HEK293T (cell line): ENCODE measurements around the gene BRIP1.

Experiments
- CTCF ChIA-PET: fragments of 350-600 bp; formaldehyde crosslinking; extraction: SDS; loops from one replicate; lab custom pipeline; 2021; ENCODE audit warnings: antibody characterized with exemption, inconsistent platforms; lab: Yijun Ruan, JAX
- POLR2A ChIA-PET: fragments of 350-600 bp; formaldehyde crosslinking; extraction: SDS; loops from one replicate; lab custom pipeline; 2020; ENCODE audit warnings: antibody characterized with exemption, inconsistent platforms; lab: Yijun Ruan, JAX
- DNase-seq: peaks from one replicate; pipeline ENCODE4 v3.0.0; 2012; ENCODE audit warnings: mixed read lengths; ENCODE audit errors: extremely low spot score
- ARNT ChIP-seq: fragments of 450-650 bp; IDR thresholded peaks from 2 replicates; pipeline ENCODE4 v1.6.1; 2017; ENCODE audit warnings: mild to moderate bottlenecking
- BHLHE40 ChIP-seq: fragments of 450-650 bp; IDR thresholded peaks from 2 replicates; pipeline ENCODE4 v1.6.1; 2016; ENCODE audit warnings: mild to moderate bottlenecking, moderate library complexity, borderline replicate concordance
- CTBP1 ChIP-seq: fragments of 450-650 bp; IDR thresholded peaks from 2 replicates; pipeline ENCODE4 v1.6.1; 2016; ENCODE audit warnings: borderline replicate concordance
- ELF4 ChIP-seq: fragments of 450-650 bp; IDR thresholded peaks from 2 replicates; pipeline ENCODE4 v1.6.1; 2017; ENCODE audit warnings: antibody characterized with exemption
- FOXA1 ChIP-seq: fragments of 450-650 bp; IDR thresholded peaks from 2 replicates; pipeline ENCODE4 v1.6.1; 2016; ENCODE audit warnings: mild to moderate bottlenecking
- FOXK2 ChIP-seq: fragments of 450-650 bp; IDR thresholded peaks from 2 replicates; pipeline ENCODE4 v1.6.1; 2016; ENCODE audit warnings: mild to moderate bottlenecking
- FOXM1 ChIP-seq: fragments of 450-650 bp; IDR thresholded peaks from 2 replicates; pipeline ENCODE4 v1.6.1; 2017; ENCODE audit warnings: mild to moderate bottlenecking, borderline replicate concordance
- HDGF ChIP-seq: fragments of 450-650 bp; IDR thresholded peaks from 2 replicates; pipeline ENCODE4 v1.6.1; 2017; ENCODE audit warnings: antibody characterized with exemption, borderline replicate concordance
- L3MBTL2 ChIP-seq: fragments of 450-650 bp; conservative IDR thresholded peaks from 2 replicates; pipeline ENCODE4 v1.6.1; 2016; ENCODE audit warnings: mild to moderate bottlenecking
- LEF1 ChIP-seq: fragments of 450-650 bp; IDR thresholded peaks from 2 replicates; pipeline ENCODE4 v1.6.1; 2017; ENCODE audit warnings: mild to moderate bottlenecking, borderline replicate concordance
- NFRKB ChIP-seq: fragments of 450-650 bp; IDR thresholded peaks from 2 replicates; pipeline ENCODE4 v1.6.1; 2016; ENCODE audit warnings: mild to moderate bottlenecking, moderate library complexity
- SP1 ChIP-seq: fragments of 450-650 bp; IDR thresholded peaks from 2 replicates; pipeline ENCODE4 v1.6.1; 2017
- SUZ12 ChIP-seq: fragments of 450-650 bp; IDR thresholded peaks from 2 replicates; pipeline ENCODE4 v1.6.1; 2016; ENCODE audit warnings: mild to moderate bottlenecking
- TARDBP ChIP-seq: fragments of 450-650 bp; IDR thresholded peaks from 2 replicates; pipeline ENCODE4 v1.6.1; 2016
- ZNF384 ChIP-seq: fragments of 450-650 bp; IDR thresholded peaks from 2 replicates; pipeline ENCODE4 v1.6.1; 2016
- TF ChIP-seq, protein P1 (sequence below): fragments of 450-650 bp; IDR thresholded peaks from 2 replicates; pipeline ENCODE4 v1.6.1; 2016

Gene BRIP1

DNA sequence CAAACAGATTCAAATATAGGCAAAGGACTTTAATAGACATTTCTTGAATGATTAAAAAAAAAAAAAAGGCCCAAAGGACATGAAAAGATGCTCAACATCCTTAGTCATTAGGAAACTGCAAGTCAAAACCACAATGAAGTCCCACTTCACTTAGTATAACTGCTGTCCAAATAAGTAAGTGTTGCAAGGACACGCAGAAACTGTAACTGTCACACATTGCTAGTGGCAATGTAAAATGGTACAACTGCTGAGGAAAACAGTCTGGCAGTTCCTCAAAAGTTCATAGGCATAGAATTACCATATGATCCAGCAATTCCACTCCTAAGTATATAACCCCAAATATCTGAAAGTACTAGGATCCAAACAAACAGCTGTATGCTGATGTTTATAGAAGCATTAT, 112.7 kb downstream of the BRIP1 start:
- TF ChIP-seq SUZ12 (no peak), ARNT (no peak), NFRKB (no peak), ELF4 (no peak), ZNF384 (no peak), FOXA1 (no peak), SP1 (no peak), FOXM1 (no peak), CTBP1 (no peak)
- ChIA-PET CTCF (no interaction called here), POLR2A (no interaction called here)
- no peak for DNase-seq

DNA sequence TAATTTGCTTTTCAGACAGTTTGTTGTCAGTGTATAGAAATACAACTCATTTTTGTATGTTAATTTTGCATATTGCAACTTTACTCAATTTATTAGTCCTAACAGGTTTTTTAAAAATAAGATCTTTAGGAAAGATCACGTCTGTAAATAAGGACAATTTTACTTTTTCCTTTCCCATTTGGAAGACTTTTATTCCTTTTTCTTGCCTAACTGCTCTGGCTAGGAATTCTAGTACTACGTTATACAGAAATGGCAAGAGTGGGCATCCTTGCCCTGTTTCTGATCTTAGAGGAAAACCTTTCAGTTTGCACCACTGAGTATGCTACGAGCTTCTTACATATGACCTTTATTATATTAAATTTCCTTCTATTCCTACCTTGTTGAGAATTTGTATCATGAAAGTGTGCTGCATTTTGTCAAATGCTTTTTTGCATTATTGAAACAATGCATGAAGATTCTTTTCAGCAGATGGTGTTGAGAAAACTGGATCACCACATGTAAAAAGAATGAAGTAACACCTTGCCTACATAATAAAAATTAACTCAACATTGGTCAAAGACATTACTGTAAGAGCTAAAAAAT, 113.4 kb downstream of the BRIP1 start:
- no peak for TF ChIP-seq FOXK2
- DNase-seq, result no peak
- CTCF ChIA-PET, result interaction anchor here (0.6 kb wide), 1 partner anchor 372 kb away, joined by 7 read pairs; no protein-coding TSS in a partner anchor
- POLR2A ChIA-PET, result no interaction called here

DNA sequence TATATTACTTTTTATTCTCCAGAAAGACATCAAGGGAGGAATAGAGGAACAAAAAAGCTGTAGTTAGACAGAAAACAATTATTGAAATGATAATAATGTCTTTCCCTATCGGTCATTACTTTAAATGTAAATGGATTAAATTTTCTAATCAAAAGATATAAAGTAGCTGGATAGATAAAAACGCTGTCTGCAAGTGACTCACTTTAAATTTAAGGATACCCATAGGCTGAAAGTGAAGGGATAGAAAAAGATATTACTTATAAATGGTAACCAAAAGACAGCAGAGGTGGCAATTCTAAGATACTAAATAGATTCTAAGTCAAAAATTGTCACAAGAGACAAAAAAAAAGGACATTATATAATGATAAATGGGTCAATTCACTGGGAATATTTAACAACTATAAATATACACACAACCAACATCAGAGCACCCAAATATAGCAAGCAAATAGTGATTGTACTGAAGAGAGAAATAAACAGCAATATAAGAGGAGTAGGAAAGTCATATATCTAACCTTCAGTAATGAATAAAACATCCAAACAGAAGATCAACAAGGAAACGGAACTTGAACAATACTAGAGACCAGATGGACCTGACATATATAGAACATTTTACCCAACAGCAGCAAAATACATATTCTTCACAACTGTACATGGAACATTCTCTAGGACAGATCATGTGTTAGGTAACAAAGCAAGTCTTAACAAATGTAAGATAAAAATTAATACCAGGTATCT, 116.9 kb downstream of the BRIP1 start:
- CTCF ChIA-PET, result no interaction called here
- no peak for DNase-seq

DNA sequence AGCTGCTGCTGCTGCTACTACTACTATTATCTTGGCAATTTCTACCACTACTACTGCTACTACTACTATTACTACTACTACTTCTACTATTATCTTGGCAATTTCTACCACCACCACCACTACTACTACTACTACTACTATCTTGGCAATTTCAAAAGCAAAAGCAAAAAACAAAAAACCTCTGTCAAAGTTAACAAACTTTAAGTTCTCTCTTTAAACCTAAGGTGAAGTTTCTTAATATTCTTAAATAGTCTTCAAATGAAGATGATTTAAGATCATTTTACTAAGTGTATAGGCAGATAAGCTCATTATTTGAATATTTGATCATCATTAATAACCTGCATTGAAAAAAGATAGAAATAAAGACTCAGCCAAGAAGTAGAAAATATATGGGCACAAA, 118.5 kb downstream of the BRIP1 start:
- TF ChIP-seq HDGF, result no peak
- no peak for TF ChIP-seq TARDBP
- TF ChIP-seq CTBP1, result no peak
- TF ChIP-seq BHLHE40, result no peak
- no peak for TF ChIP-seq FOXK2
- TF ChIP-seq ELF4, result no peak
- no peak for TF ChIP-seq LEF1
- no peak for TF ChIP-seq FOXM1
- no peak for TF ChIP-seq SP1
- TF ChIP-seq NFRKB, result no peak
- TF ChIP-seq SUZ12, result no peak
- no peak for TF ChIP-seq ZNF384
- no peak for TF ChIP-seq L3MBTL2
- TF ChIP-seq FOXA1, result no peak
- TF ChIP-seq, protein P1, sequence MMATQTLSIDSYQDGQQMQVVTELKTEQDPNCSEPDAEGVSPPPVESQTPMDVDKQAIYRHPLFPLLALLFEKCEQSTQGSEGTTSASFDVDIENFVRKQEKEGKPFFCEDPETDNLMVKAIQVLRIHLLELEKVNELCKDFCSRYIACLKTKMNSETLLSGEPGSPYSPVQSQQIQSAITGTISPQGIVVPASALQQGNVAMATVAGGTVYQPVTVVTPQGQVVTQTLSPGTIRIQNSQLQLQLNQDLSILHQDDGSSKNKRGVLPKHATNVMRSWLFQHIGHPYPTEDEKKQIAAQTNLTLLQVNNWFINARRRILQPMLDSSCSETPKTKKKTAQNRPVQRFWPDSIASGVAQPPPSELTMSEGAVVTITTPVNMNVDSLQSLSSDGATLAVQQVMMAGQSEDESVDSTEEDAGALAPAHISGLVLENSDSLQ, result no peak
- TF ChIP-seq ARNT, result no peak
- no peak for DNase-seq
- POLR2A ChIA-PET, result no interaction called here
- CTCF ChIA-PET, result no interaction called here

More for the DNA sequence above, 116.9 kb downstream of the BRIP1 start:
- TF ChIP-seq TARDBP (no peak), ARNT (no peak), LEF1 (no peak), ZNF384 (no peak), L3MBTL2 (no peak), BHLHE40 (no peak), ELF4 (no peak)
- POLR2A ChIA-PET, result no interaction called here

DNA sequence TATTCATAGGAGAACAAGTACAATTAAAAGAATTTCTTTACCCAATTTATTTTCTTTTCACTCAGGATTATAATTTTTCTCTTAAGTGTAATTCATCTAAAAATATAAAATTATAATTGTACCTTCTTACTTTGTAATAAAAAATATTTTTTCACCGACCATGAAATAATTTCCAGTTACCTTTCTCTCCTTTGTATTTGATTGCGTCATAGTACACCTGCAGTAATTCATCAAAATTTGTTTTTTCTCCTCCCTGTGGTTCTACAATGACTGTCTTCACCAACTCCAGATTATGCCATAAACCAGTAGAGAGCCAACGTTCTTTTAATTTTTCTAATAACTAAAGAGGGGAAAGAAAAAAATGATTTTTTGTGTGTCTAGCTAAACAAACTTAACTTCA, 119.1 kb downstream of the BRIP1 start:
- CTCF ChIA-PET, result no interaction called here
- POLR2A ChIA-PET, result no interaction called here
- TF ChIP-seq ZNF384 (no peak), TARDBP (no peak), CTBP1 (no peak), HDGF (no peak), FOXA1 (no peak), LEF1 (no peak), FOXM1 (no peak), L3MBTL2 (no peak), ARNT (no peak), NFRKB (no peak), ELF4 (no peak), BHLHE40 (no peak), SP1 (no peak), FOXK2 (no peak)
- TF ChIP-seq, protein P1, result no peak
- DNase-seq, result no peak

DNA sequence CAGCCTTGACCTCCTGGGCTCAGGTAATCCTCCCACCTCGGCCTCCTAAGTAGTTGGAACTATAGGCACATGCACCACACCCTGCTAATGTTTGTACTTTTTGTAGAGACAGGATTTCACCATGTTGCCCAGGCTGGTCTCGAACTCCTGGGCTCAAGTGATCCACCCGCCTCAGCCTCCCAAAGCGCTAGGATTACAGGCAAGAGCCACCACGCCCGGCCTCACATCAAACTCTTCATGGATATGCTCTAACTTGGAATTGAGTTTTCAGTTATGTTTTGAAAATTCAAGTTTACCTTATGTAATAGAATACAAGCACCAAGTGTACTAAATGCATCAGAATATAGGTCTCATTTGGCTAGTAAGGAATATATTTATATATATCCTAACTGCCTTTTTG, 119.6 kb downstream of the BRIP1 start:
- CTCF ChIA-PET, result no interaction called here
- POLR2A ChIA-PET, result no interaction called here
- DNase-seq, result no peak
- TF ChIP-seq ARNT, result no peak

DNA sequence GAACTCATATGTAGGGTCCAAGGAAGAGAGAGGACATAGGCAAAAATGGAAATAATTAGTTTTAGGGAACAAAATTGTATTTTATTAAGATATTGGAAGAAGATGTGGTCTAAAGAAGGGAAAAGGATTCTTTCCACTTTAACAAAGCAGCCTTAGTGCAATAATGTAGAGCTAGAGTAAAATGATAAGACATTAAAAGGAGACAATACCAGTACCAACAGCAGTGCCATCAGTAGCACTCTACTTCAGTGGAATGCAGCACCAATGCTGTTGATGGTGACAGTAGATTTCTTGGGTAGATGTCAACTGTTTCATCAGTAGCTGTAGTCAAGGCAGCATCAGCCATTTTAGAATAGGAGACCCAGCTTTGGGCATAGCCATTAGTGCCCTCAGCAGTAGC, 124.3 kb downstream of the BRIP1 start:
- DNase-seq, result no peak
- TF ChIP-seq LEF1 (no peak), ZNF384 (no peak), ARNT (no peak), FOXK2 (no peak), CTBP1 (no peak), SP1 (no peak), BHLHE40 (no peak), NFRKB (no peak), ELF4 (no peak), SUZ12 (no peak), HDGF (no peak), L3MBTL2 (no peak), FOXA1 (no peak)
- TF ChIP-seq, protein P1, result no peak
- ChIA-PET POLR2A (no interaction called here), CTCF (no interaction called here)
